GM12878 (cell line): ENCODE results near the gene TUBB3. TPM values are rescaled to one million over a fixed set of nuclear protein-coding genes. Genes with fewer than 3 reads are reported as not detected.

Experiments
- ATAC-seq: fragments of 200-7000 bp; cut with Tn5 transposase; 3 replicates; pipeline ENCODE4 v1.9.1; 2020; ENCODE audit warnings: mild to moderate bottlenecking, moderate library complexity
- BruUV-seq: library from RNA; stranded (reverse); fragments of 400-500 nt; replicated peaks from 2 replicates; lab custom pipeline; 2021; lab: Mats Ljungman, UMichigan
- CTCF ChIA-PET: fragments of 300-600 bp; sonication (Branson Sonifier 250); formaldehyde crosslinking; extraction: SDS; loops from one replicate; lab custom pipeline; 2021; ENCODE audit warnings: inconsistent platforms; lab: Yijun Ruan, JAX
- POLR2A ChIA-PET: fragments of 350-600 bp; formaldehyde crosslinking; extraction: SDS; loops from one replicate; lab custom pipeline; 2021; ENCODE audit warnings: inconsistent platforms; lab: Charles Lee
- RAD21 ChIA-PET: fragments of 300-600 bp; sonication (Branson Sonifier 250); formaldehyde crosslinking; loops from one replicate; lab custom pipeline; 2023; ENCODE audit warnings: antibody characterized with exemption; ENCODE audit not compliant: unreplicated experiment; lab: Charles Lee
- SMC1A ChIA-PET: fragments of 300-600 bp; sonication (Branson Sonifier 250); formaldehyde crosslinking; loops from one replicate; lab custom pipeline; 2023; ENCODE audit not compliant: unreplicated experiment, uncharacterized antibody; lab: Charles Lee
- DNase-seq: peaks from one replicate; pipeline ENCODE4 v3.0.0-alpha.2; 2011; ENCODE audit warnings: low read depth, low spot score
- FAIRE-seq: peaks from 3 replicates; lab custom pipeline; 2011; peaks lifted over from hg19 to GRCh38; lab: Jason Lieb, UNC
- H2AFZ ChIP-seq: 2 replicates; pipeline ENCODE4 v1.6.0; 2011; ENCODE audit warnings: low read depth, low read length, control low read depth; ENCODE audit not compliant: control insufficient read depth
- H3K27ac ChIP-seq: 2 replicates; pipeline ENCODE4 v1.5.1; 2011; ENCODE audit warnings: control low read depth; ENCODE audit not compliant: control insufficient read depth, insufficient read depth
- H3K27me3 ChIP-seq, 2 experiments: replicated peaks in 1 of 2; 2 replicates each; pipeline versions ENCODE4 v1.6.0 to v1.6.1; 2011; ENCODE audit warnings: low read length in 1 of 2; ENCODE audit not compliant: control insufficient read depth in 2 of 2, insufficient read depth in 2 of 2
- H3K36me3 ChIP-seq, 2 experiments: 2 replicates each; pipeline ENCODE4 v1.5.1; 2011; ENCODE audit warnings: low read length in 1 of 2; ENCODE audit not compliant: control insufficient read depth in 2 of 2, insufficient read depth in 2 of 2
- H3K4me1 ChIP-seq: 2 replicates; pipeline ENCODE4 v1.6.1; 2011; ENCODE audit warnings: mild to moderate bottlenecking, low read length, moderate library complexity, mixed read lengths; ENCODE audit not compliant: control insufficient read depth, insufficient read depth
- H3K4me2 ChIP-seq: 2 replicates; pipeline ENCODE4 v1.6.0; 2011; ENCODE audit warnings: control low read depth; ENCODE audit not compliant: control insufficient read depth, insufficient read depth
- H3K4me3 ChIP-seq: fragments of 200-600 bp; sonication (generic); 2 replicates; pipeline ENCODE4 v1.5.1; 2016
- H3K79me2 ChIP-seq: 2 replicates; pipeline ENCODE4 v1.6.0; 2011; ENCODE audit warnings: low read length; ENCODE audit not compliant: control insufficient read depth, insufficient read depth
- H3K9ac ChIP-seq: 2 replicates; pipeline ENCODE4 v1.8.0; 2011; ENCODE audit warnings: low read length, control low read depth, mixed read lengths; ENCODE audit not compliant: control insufficient read depth, insufficient read depth
- H3K9me3 ChIP-seq: replicated peaks from 3 replicates; pipeline ENCODE4 v1.5.1; 2011; ENCODE audit warnings: mild to moderate bottlenecking, low read length; ENCODE audit not compliant: control insufficient read depth, insufficient read depth
- H4K20me1 ChIP-seq: 2 replicates; pipeline ENCODE4 v1.6.0; 2011; ENCODE audit not compliant: control insufficient read depth, insufficient read depth
- RELB ChIP-seq: fragments of 450-650 bp; IDR thresholded peaks from 2 replicates; pipeline ENCODE4 v1.6.1; 2017; ENCODE audit warnings: low read depth, mild to moderate bottlenecking, moderate library complexity
- SP1 ChIP-seq: IDR thresholded peaks from one replicate; pipeline ENCODE4 v1.6.1; 2011; ENCODE audit warnings: low read depth, low read length
- SRF ChIP-seq, 2 experiments: IDR thresholded peaks; 2 replicates each; pipeline ENCODE4 v1.6.1; 2011; ENCODE audit warnings: low read depth in 2 of 2, low read length in 2 of 2, mild to moderate bottlenecking in 1 of 2, moderate library complexity in 1 of 2
- USF1 ChIP-seq: IDR thresholded peaks from 2 replicates; pipeline ENCODE4 v1.6.1; 2011; ENCODE audit warnings: borderline replicate concordance, low read depth, mild to moderate bottlenecking, moderate library complexity, mixed read lengths, low read length; ENCODE audit not compliant: insufficient read depth; ENCODE audit errors: extremely low read length
- ZNF24 ChIP-seq: fragments of 450-650 bp; IDR thresholded peaks from 2 replicates; pipeline ENCODE4 v1.6.1; 2017; ENCODE audit warnings: antibody characterized with exemption, mild to moderate bottlenecking
- ZZZ3 ChIP-seq: IDR thresholded peaks from 2 replicates; pipeline ENCODE4 v1.6.1; 2011; ENCODE audit warnings: low read depth; ENCODE audit not compliant: control insufficient read depth, insufficient read length
- WGBS: methylation state at CpG from one replicate; pipeline ENCODE4 v1.1.6; 2016; ENCODE audit warnings: low lambda C conversion rate; ENCODE audit not compliant: insufficient replicate concordance, insufficient coverage; ENCODE audit errors: missing lambda C conversion rate; 5-methylcytosine and 5-hydroxymethylcytosine counted together
- in situ Hi-C: fragments of 300-500 bp; cut with MboI; formaldehyde crosslinking; loops from 9 replicates; pipeline ENCODE4 v1.14.3; 2018; ENCODE audit warnings: mixed read lengths
- intact Hi-C: fragments of 100-400 bp; cut with micrococcal nuclease; formaldehyde crosslinking; loops from one replicate; pipeline ENCODE4 v1.14.2; 2022; ENCODE audit not compliant: unreplicated experiment
- polyA plus RNA-seq, 11 experiments: library from polyadenylated mRNA; depleted of rRNA in 4 of 11; unstranded in 6 of 11; stranded (reverse) in 5 of 11; fragments of >200 nt; fragmentation: Nextera tagmentation in 4 of 11; fragmentation: Illumina TruSeq in 1 of 11; extraction: Ambion mirVana in 4 of 11; extraction: Trizol in 1 of 11; gene quantifications; 1 replicate in 1 of 11; 2 replicates in 10 of 11; pipeline versions ENCODE4 v1.2.1 to v1.2.3, GENCODE V29; 2011 to 2016; ENCODE audit warnings: inconsistent platforms in 2 of 11, missing spikeins in 2 of 11, low read depth in 1 of 11
- total RNA-seq, 4 experiments: library from RNA; depleted of rRNA in 3 of 4; stranded (reverse); fragments of >200 nt in 3 of 4; fragmentation: Illumina TruSeq in 1 of 4; extraction: Trizol in 1 of 4; gene quantifications; 2 replicates each; pipeline versions ENCODE4 v1.2.1 to v1.2.3, GENCODE V29; 2013 to 2021

Gene TUBB3
- total and polyA plus RNA-seq, 10 of the 15 experiments (the other 5 are each of a cell fraction or from before 2014, with no cell fraction given), result 0.09 to 2.5 (median 0.58) TPM; not detected in 1

- no peak for TF ChIP-seq RELB
- no peak for TF ChIP-seq SRF (IDR thresholded peaks at IDR 0.05; ENCODE audit: low read depth in 2 of 2, low read length in 2 of 2)
- no peak for TF ChIP-seq ZNF24
- TF ChIP-seq, all 136 proteins: peak for 0
Observed at GRCh38 chr16:89957216-89957785, 34.2 kb downstream of the TUBB3 start (continued).

- CTCF ChIA-PET, result no interaction called here
- no peak overlapping the region for H3K27ac ChIP-seq
- 90% methylated on average over 7 of the region's 7 CpGs for WGBS
- H2AFZ ChIP-seq, result no peak overlapping the region
- no peaks in the 10 kb centered on the region for H3K9me3 ChIP-seq
- RAD21 ChIA-PET, result no interaction called here
- POLR2A ChIA-PET, result no interaction called here
- H3K79me2 ChIP-seq, result no peaks in the 10 kb centered on the region
- no peak overlapping the region for H3K9ac ChIP-seq
- TF ChIP-seq SP1, result peak; percentile 66
- no peak for TF ChIP-seq ZZZ3
- peak; percentile 67 for TF ChIP-seq USF1
- ATAC-seq (peak; percentile 29; the same call in 2 of the 3 replicates), DNase-seq (no peak), FAIRE-seq (no peak)
- no peak overlapping the region for H3K4me2 ChIP-seq
- H4K20me1 ChIP-seq, result no peaks in the 10 kb centered on the region
- intact Hi-C loops, result no loop called here
- SMC1A ChIA-PET, result no interaction called here
- no peaks in the 10 kb centered on the region for H3K27me3 ChIP-seq
- H3K4me1 ChIP-seq, result peaks cover 23% of the 10 kb centered on the region
- H3K4me3 ChIP-seq, result no peak overlapping the region
- no TSS peak for BruUV-seq
- peaks cover 0 to 5% of the 10 kb centered on the region in 2 experiments for H3K36me3 ChIP-seq
- in situ Hi-C loops, result no loop called here
Observed at GRCh38 chr16:89958068-89958467, 34.9 kb downstream of the TUBB3 start.
